ENCODE data around the gene RFX2.
"Not testable (repeated sequence)": the region's sequence is repeated elsewhere in the genome, so short reads cannot be mapped to it uniquely, and the experiment has no call there.

RFX2 gene

DNA sequence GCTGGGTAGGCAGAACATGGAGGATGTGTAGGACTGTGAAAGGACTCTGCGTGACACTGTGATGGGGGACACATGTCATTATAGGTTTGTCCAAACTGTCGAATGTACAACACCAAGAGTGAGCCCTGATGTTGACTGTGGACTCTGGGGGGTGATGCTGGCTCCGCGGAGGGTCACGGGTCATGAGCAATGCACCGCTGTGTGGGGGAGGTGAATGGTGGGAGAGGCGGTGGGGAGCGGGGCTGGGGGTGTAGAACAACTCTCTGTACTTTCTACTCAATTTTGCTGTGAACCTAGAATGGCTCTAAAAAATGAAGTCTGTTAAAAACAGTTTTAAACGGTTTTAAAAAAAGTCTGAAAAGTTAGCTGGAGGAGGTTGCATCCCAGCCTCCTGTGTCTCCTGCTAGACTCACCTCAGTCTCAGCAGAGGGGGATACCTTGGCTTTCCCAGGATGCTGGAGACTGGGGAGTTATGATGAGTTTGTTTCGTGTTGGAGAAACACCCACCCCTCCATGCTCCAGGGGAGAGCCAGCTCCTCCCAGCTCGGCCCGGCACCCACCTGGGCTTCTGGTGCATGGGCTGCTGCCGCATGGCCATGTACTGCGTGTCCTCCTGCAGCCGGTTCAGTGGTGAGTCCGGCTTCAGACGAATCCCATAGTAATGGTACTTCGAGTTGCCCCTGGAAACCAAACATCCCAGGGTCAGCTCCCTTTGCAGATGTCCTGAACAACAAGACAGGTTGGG lies 97.7 kb downstream of the RFX2 start:
- no peak for DNase-seq (ENCODE audit: low read depth)

DNA sequence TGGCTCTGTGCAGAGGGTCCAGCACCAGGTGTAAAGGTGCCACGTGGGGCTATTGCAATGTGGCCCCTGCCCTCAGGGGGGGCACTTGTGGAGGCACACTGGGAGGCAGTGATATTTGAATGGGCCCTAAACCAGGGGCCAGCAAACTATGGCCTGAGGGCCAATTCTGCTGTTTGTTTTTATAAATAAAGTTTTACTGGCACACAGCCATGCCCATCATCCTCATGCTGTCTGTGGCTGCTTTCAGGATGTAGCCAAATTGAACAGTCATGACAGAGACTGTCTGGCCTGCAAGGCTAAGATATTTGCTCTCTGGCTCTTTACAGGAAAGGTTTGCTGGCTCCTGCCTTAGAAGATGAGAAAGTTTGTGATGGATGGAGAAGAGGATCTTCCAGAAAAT lies 98.5 kb downstream of the RFX2 start:
- DNase-seq (ENCODE audit: low read depth) = no peak

DNA sequence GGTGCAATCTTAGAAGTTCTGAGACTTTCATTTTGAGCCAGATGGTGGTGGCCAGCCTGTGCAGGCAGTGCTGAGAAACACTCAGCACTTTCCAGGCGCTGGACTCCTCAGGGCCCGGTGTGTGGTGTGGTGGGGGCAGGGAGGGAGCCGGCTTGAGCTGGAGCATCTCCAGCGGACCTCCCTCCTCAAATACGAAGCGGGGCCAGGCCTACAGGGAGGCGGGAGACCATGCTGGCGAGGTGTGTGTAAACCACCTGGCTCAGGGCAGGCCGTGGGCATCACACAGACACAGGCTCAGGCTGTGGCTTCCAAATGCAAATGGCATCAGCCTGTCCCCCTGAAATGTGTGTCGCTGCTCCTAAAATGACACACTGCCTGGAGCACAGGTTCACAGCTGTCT lies 99.1 kb downstream of the RFX2 start:
- DNase-seq (ENCODE audit: low read depth) = no peak

DNA sequence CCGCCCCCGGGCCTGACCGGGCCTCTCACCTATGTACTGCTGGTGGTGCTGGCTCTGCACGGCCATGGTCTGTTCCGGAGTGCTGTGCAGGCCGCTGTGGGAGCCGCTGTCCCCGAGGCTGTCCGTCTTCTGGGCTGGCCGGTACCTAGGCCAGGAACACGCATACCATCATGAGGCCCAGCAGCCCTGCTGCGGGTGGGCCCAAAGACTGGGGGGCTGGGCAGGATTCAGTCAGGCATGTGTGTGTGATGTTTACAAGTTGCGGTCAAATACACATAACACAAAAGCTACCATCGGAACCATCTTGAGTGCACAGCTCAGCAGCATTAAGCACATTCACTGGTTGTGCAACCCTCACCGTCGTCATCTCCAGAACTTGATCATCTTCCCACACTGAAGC lies 100.2 kb downstream of the RFX2 start:
- DNase-seq (ENCODE audit: low read depth) = no peak

DNA sequence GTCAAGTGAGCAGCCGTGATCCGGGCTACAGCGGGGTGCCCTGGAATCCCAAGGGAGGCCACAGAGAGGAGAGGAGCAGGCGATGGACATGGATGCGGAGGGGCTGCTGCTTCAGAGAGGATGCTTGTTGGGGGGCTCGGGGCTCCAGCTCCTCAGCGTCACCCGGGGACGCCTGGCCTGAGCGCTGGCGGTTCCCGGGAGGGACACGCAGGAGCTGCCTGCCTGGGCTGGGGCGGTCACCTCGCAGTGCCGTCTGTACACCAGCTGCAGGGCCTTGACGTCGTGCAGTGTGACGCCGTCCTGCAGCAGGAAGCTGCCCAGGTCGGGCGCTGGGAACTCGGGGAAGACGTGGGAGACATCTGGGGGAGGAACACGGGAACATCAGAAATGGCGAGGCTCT lies 102.4 kb downstream of the RFX2 start:
- no peak for DNase-seq (ENCODE audit: low read depth)

DNA sequence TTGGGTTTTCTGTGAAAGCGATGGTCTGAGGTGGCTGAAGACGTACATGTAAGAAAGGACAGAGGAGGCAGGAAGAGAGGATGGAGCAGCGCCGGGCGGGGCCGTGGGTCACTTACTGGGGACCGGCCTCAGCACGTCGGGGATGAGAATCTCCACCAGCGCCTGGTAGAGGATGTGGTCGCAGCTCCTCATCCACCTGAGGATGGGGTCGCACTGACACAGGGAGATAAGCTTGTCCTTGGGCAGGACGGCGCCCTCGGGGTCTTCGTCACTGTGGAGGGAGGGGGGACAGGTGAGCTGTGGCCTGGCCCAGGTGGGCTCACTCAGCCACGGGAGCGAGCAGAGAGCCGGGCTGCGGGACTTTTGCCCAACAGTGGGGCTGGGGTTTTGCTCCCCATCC lies 103.4 kb downstream of the RFX2 start:
- DNase-seq (ENCODE audit: low read depth) = no peak

DNA sequence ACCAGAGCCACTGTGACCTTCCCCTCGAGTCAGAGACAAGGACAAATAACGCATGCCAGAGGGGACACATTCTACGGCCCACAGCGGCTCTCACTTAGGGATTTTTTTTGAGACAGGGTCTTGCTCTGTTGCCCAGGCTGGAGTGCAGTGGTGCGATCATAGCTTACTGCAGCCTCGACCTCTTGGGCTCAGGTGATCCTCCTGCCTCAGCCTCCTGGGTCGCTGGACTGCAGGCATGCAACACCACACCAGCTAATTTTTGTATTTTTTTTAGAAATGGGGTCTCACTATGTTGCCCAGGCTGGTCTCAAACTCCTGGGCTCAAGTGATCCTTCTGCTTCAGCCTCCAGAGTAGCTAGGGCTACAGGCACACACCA lies 104.2 kb downstream of the RFX2 start:
- DNase-seq (ENCODE audit: low read depth) = not testable (repeated sequence)

DNA sequence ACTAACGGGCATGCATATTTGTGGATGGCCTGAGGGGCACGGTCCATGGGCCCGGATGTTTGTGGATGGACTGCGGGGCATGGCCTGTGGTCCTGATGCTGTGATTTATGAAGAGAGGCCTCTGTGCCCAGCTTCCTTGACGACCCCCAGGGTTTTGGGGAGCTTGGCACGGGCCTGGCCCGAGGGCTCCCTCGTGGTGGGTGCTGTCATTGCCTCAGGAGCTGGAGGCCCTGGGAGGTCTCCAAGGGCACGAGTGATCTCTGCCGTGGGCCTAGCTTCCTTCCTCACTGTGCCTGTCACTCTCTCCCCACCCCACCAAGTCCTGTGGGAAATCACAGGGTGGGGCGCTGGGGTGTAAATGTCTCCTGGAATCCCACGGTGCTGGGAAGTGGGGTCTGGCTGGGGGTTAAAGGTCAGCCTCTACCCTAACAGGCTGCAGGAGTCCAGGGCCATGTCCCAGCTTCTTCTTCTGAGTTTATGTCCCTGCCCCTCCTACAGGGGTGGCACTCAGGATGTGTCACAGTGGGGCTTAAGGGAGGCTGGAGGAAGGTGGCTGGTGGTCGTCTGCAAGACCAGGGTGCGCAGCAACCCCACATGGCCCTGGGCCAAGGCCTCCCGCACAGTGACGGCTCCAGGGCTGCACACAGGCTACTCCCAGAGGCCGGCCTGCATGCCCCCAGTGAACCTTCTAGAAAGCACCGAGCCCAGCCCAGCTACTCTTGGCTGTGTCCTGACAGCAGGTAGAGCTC lies 104.8 kb downstream of the RFX2 start:
- DNase-seq (ENCODE audit: low read depth) = no peak

DNA sequence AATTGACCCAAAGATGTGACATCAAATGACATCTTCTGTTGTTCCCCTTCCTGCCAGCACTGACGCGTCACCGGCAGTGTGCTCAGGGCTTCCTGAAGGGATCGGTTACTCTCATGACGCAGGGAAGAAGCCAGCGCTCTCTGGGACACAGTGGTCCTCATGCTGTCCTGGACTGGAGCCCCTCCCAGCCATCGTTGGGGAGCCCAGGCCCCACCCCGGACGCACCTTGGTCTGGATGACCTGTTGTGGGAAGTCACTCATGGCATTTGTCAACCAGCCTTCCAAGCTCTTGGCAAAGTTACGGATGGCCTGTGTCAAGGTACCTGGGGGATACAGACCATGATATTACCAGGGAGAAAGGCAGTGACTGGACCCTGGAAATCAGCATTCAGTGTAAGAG lies 106.3 kb downstream of the RFX2 start:
- no peak for DNase-seq (ENCODE audit: low read depth)

DNA sequence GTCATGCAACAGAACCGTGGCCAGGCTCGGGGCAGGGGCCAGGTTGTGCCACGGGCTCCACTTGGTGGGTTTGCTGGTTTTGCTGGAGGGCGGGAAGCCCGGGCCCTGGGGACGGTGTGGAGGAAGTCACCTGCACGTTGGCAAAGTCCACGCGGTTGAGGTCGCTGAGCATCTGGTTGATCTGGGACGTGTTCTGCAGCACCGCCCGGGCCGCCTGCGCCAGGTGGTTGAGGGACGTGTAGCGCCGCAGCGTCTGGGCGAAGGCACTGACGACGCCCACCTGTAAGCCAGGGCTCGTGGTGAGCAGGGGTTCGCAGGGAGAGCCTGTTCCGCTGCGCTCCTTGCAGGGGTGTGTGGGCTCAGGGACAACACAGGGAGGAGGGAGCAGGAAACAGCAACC lies 107.7 kb downstream of the RFX2 start:
- no peak for DNase-seq (ENCODE audit: low read depth)

DNA sequence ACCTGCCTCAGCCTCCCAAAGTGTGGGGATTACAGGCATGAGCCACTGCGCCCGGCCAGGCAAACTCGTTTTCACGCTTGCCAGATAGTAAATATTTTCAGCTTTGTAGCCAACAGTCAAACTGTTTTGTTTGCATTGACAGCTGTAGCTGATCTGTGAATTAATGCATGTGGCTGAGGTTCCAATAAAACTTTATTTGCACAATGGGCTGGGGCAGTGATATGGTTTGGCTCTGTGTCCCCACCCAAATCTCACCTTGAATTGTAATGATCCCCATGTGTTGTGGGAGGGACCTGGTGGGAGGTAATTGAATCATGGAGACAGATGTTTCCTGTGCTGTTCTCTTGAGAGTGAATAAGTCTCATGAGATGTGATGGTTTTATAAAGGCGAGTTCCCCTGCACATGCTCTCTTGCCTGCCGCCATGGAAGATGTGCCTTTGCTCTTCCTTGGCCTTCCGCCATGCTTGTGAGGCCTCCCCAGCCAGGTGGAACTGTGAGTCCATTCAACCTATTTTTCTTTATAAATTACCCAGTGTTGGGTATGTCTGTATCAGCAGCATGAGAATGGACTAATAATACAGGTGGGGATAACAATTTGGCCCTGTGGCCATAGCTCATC lies 110.0 kb downstream of the RFX2 start:
- no peak for DNase-seq (ENCODE audit: low read depth)

DNA sequence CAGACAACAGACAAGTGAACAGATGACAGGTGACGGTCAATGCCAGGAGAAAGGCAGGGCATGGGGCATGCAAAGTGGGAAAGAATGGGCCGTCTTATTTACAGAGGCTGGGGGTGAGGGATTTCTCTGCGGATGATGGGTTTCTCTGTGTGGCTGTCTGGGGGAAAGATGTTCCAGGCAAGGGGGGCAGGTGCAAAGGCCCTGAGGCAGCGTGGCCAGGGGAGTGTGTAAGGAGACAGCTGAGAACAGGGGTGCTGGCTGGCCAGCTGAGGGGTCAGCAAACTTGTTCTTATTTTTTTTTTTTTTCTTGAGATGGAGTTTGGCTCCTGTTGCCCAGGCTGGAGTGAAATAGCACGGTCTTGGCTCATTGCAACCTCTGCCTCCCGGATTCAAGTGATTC lies 110.6 kb downstream of the RFX2 start:
- no peak for DNase-seq (ENCODE audit: low read depth)

DNA sequence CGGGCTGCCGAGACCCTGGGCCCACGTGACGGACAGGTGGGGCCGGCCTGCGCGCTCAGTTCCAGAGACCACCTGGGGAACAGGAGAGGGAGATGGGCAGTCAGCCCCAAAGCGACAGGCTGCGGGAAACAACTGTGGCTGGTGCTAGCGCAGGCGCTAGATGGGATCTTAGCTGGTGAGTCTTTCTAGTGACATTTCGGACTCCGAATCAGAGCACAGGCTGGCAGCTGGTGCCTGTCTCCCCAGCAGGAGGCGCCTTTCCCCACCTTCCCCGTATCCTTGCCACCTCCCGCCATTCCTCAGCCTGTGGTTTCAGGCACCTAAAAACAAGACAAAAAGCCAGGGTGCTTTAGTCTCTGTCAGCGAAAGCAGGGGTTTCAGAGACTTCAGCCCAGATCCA lies 112.9 kb downstream of the RFX2 start:
- no peak for DNase-seq (ENCODE audit: low read depth)

DNA sequence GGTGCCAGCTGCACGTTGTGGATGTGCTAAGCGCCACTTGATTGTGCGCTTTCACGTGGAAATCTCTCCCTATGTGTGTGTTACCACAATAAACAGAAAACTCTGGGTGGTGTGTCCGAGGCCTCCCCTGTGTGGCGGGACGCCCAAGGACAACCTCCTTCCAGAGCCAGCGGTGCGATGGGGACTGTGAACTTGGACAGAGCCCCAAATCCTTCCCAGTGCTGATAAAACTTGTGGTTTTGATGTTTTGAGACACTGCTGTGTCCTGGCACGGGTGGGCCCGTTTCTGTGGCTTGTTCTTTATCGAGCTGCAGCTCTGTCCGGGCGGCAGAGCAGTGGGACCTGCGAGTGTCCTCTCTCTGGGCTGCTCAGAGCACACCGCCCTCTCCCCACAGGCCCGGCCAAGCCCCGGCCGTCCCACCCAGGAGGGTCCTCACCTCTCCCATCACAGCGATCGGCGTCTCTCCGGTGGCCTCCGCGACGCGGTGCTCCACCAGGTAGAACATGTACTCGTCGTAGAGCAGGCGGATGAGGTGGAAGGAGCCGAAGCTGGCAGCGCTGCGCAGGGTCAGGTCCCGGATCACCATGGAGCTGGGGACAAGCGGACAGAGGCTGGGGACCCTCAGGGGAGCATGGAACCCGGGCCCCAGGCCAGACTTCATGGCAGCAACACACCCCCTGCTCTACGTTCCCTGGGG lies 113.5 kb downstream of the RFX2 start:
- no peak for DNase-seq (ENCODE audit: low read depth)

DNA sequence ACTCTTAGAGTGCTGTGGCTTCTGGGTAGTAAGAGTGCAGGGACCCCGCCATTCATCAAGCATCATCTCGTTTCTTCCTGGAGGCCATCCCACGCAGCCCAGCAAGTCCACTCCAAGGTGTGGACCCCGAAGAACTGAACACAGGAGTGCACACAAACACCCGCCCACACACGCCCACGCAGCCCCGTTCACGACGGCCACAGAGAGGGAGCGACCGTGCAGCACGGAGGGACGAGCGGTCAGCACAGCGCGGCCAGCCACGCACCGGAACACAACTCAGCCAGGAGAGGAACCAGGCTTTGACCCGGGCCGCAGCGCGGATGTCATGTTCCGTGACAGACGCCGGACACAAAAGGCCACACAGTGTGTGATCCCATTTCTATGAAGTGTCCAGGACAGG lies 114.2 kb downstream of the RFX2 start:
- no peak for DNase-seq (ENCODE audit: low read depth)

DNA sequence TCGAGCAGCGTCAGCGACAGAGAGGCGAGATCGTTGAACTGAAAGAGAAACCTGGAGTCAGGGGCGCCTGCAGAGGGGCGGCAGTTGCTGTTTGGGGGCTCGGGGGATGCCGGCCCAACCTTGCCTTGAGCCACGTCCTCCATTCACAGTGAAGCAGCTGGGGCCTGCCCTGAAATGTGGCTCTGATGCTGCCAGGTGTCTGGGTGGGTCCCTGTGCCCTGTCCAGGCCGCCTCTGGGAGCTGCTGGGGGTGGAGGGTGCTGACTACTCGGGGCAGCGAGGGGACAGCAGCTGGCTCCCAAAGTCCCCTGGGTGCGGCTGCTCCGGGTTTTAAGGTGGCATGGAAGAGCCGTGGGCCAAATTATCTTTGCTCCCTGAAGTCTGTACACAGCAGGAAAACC lies 114.7 kb downstream of the RFX2 start:
- no peak for DNase-seq (ENCODE audit: low read depth)

DNA sequence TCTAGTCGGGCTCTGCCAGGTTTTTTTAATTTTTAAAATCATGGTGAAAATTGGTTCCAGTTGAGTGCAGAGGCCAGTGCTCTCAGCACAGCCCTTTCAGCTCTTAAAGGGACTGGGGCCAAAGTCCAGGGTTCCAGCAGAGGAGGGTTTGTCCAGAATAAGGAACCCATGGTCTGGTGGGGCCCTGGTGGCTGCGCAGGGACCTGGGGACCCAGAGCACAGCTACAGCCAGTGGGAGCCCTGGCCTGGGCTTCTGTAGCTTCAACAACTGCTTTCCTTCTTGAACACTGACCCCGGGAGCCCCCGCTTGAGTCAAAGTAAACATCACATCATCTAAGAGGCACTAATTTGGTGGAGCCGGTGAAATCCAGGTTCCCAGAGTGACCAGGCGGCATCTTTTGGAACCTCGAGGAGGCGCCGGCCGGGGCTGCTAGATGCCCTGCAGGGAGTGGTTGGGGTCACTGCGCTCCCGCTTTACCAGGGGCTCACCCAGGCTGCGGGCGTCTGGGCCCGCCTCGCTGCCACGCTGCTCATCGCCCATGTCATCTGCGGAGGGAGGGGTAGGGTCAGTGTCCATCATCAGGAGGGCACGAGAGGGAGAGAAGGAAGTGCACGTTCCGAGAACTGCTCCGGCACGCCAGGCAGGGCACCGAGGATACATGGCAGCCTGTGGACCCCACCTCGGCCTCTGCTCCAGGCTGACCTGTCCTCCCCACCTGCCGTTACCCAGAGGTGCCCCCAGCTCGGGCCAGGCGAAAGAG lies 115.7 kb downstream of the RFX2 start:
- DNase-seq (ENCODE audit: low read depth) = no peak

DNA sequence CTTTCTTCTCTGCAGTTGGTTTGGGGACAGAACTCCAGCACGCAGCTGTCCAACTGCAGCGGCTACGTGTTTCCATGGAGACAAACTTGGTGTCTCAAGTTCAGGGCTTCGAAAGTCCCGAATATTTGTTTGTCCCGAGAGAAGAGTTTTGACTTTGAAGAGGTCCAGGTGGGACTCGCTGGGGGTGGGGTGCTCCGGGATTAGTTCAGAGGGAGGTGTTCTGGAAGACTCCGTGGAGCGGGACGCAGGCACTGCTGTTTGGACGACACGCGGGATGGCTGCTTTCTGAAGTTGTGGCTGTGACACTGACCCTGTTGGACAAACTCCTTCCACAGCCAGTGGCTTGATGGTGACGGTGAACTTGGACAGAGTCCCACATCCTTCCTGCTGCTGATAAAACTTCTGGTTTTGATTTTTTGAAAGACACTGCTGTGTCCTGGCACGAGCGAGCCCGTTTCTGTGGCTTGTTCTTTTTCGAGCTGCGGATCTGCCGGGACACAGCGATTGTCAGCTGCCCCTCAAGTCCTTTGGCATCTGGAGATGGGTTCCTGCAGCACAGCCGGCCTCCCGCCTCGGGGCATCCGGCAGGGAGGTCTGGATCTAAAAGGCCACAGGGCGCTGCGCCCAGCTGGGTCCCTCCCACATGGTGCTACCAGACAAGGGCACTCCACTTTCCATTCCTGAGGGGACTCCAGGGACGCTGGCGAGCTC lies 116.5 kb downstream of the RFX2 start:
- no peak for DNase-seq (ENCODE audit: low read depth)

DNA sequence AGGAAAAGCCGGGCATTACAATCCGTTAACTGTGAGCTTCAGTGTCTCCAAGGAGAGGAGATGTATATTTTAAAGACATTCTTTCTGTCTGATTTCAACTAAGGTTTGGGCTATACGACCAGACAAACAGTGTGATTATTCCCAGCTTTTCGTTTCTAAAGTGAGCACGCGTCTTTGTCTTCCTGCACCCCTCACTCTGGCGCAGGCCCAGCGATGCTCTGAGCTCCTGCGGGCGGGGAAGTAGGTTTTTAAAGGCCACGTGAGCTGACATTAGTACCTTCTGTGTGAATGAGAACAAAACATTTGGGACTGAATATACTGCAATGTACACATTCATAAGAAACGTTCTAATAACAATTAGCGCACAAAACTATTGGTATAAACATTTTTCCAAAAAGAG lies 117.1 kb downstream of the RFX2 start:
- DNase-seq (ENCODE audit: low read depth) = no peak

DNA sequence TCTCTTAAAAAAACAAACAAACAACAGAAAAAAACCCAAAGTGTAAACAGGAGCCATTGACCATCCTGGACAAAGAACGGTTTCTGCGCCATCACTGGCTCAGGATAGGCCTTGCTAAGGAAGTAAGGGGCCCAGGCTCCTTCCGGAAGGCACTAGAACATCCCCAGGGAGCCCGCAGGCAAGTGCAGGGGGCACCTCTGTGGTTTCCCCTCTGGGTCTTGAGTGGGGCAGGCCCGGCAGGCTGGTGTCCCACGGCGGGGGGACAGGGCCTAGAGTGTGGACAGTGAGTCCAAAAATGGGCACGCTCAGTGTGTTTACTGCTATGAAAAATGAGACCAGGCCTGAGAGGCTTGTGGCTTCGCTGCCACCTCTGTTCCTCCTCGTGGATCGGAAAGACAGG lies 117.5 kb downstream of the RFX2 start:
- DNase-seq (ENCODE audit: low read depth) = no peak

DNA sequence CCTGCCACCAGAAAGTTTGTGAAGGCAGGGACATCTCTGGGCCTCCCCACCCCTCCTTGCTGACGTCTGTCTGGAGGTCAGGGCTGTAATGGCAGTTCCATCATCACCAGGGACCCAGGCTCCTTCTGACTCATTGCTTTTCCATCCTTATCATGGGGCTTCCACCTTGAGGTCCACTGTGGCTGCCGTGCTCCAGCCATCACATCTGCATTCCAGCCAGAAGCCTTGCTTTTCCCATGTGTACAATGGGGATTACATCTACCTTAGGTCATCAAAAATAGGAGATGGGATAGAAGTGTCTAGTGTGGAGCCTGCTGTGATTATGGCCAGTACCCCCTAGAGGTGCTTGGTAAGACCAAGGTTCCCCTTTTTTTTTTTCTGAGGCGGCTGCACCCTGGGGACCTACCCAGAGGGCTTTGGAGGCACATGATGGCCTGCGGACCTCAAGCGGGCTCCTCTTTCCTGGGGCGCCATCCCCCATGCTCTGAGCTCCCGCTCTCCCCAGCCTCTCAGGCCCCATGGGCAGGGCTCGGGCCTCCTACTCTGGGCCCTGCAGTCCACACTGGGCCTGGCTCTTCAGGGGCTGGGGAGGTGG lies 119.0 kb downstream of the RFX2 start:
- no peak for DNase-seq (ENCODE audit: low read depth)

Data from HS-5 (cell line).